B cell (primary cell): ENCODE results near the gene BCL2L13.

Source experiments
- CTCF ChIP-seq: fragments of 200-600 bp; IDR thresholded peaks from one replicate; pipeline ENCODE4 v1.8.0; 2022; ENCODE audit warnings: antibody characterized with exemption, mild to moderate bottlenecking
- EZH2 ChIP-seq: IDR thresholded peaks from 2 replicates; pipeline ENCODE4 v1.6.1; 2012; ENCODE audit warnings: borderline replicate concordance, low read depth, mild to moderate bottlenecking, moderate library complexity, low read length; ENCODE audit not compliant: insufficient read depth, poor library complexity, severe bottlenecking

GRCh38 chr22:17749605-17750395, 111.2 kb downstream of the BCL2L13 start:
- TF ChIP-seq CTCF (no peak), EZH2 (no peak)
